Mesenchymal stem cell (in vitro differentiated cells and primary cell): ENCODE data around the gene CCNG2.

Experiments used
- DNase-seq: peaks from one replicate; pipeline ENCODE4 v3.0.0-alpha.2; 2013
- H2AFZ ChIP-seq: one replicate; pipeline ENCODE4 v1.6.1; 2013; ENCODE audit warnings: low read depth, mild to moderate bottlenecking, control low read depth, inconsistent platforms, low read length, moderate library complexity
- H2AK5ac ChIP-seq: 2 replicates; pipeline ENCODE4 v1.6.1; 2013; ENCODE audit warnings: low read length, moderate library complexity, mild to moderate bottlenecking, inconsistent platforms; ENCODE audit not compliant: severe bottlenecking
- H2BK120ac ChIP-seq: one replicate; pipeline ENCODE4 v1.6.1; 2013; ENCODE audit warnings: low read depth, mild to moderate bottlenecking, inconsistent platforms, low read length, moderate library complexity
- H2BK12ac ChIP-seq, 2 experiments: one replicate each; pipeline ENCODE4 v1.6.1; 2013; ENCODE audit warnings: inconsistent platforms in 2 of 2, low read length in 2 of 2, mild to moderate bottlenecking in 2 of 2, moderate library complexity in 2 of 2, control low read depth in 1 of 2
- H2BK15ac ChIP-seq: one replicate; pipeline ENCODE4 v1.6.1; 2013; ENCODE audit warnings: mild to moderate bottlenecking, low read depth, inconsistent platforms; ENCODE audit not compliant: poor library complexity, severe bottlenecking
- H2BK5ac ChIP-seq: 2 replicates; pipeline ENCODE4 v1.6.1; 2013; ENCODE audit warnings: low read depth, mild to moderate bottlenecking, low read length, control low read depth, inconsistent platforms; ENCODE audit not compliant: poor library complexity, severe bottlenecking
- H3K14ac ChIP-seq, 2 experiments: one replicate each; pipeline ENCODE4 v1.6.1; 2013; ENCODE audit warnings: inconsistent platforms in 2 of 2, low read length in 2 of 2, control low read depth in 1 of 2, mild to moderate bottlenecking in 1 of 2, moderate library complexity in 1 of 2
- H3K18ac ChIP-seq, 2 experiments: one replicate each; pipeline ENCODE4 v1.6.1; 2013; ENCODE audit warnings: inconsistent platforms in 2 of 2, low read length in 2 of 2, control low read depth in 1 of 2, low read depth in 1 of 2, mild to moderate bottlenecking in 1 of 2
- H3K23ac ChIP-seq, 2 experiments: one replicate each; pipeline ENCODE4 v1.6.1; 2013; ENCODE audit warnings: inconsistent platforms in 2 of 2, low read length in 2 of 2, mild to moderate bottlenecking in 2 of 2, moderate library complexity in 2 of 2, control low read depth in 1 of 2
- H3K27ac ChIP-seq: 2 replicates; pipeline ENCODE4 v1.5.1; 2013; ENCODE audit warnings: mild to moderate bottlenecking, moderate library complexity, low read length, control low read depth, inconsistent platforms; ENCODE audit not compliant: poor library complexity, severe bottlenecking
- H3K27me3 ChIP-seq, 2 experiments: 2 replicates each; pipeline versions ENCODE4 v1.6.1 to v1.7.0; 2013; ENCODE audit warnings: low read length in 2 of 2, mild to moderate bottlenecking in 2 of 2, moderate library complexity in 2 of 2, control low read depth in 1 of 2, inconsistent platforms in 1 of 2; ENCODE audit not compliant: control insufficient read depth in 1 of 2, insufficient read depth in 1 of 2
- H3K36me3 ChIP-seq, 2 experiments: 2 replicates each; pipeline versions ENCODE4 v1.6.1 to v1.7.0; 2013; ENCODE audit warnings: low read length in 2 of 2, control low read depth in 1 of 2, inconsistent platforms in 1 of 2, low read depth in 1 of 2, mild to moderate bottlenecking in 1 of 2; ENCODE audit not compliant: insufficient read depth in 2 of 2, control insufficient read depth in 1 of 2
- H3K4ac ChIP-seq, 2 experiments: one replicate each; pipeline ENCODE4 v1.6.1; 2013; ENCODE audit warnings: inconsistent platforms in 2 of 2, low read length in 2 of 2, mild to moderate bottlenecking in 2 of 2, moderate library complexity in 2 of 2, control low read depth in 1 of 2, low read depth in 1 of 2
- H3K4me1 ChIP-seq: 2 replicates; pipeline ENCODE4 v1.6.1; 2013; ENCODE audit warnings: low read depth, low read length, control low read depth; ENCODE audit not compliant: control insufficient read depth, insufficient read depth
- H3K4me2 ChIP-seq: 2 replicates; pipeline ENCODE4 v1.6.1; 2013; ENCODE audit warnings: low read length, mild to moderate bottlenecking, inconsistent platforms; ENCODE audit not compliant: poor library complexity, severe bottlenecking
- H3K4me3 ChIP-seq, 2 experiments: 2 replicates each; pipeline versions ENCODE4 v1.5.1 to v1.7.0; 2013; ENCODE audit warnings: low read length in 2 of 2, mild to moderate bottlenecking in 2 of 2, control low read depth in 1 of 2, low read depth in 1 of 2; ENCODE audit not compliant: insufficient read depth in 1 of 2
- H3K79me1 ChIP-seq: replicated peaks from 2 replicates; pipeline ENCODE4 v1.6.1; 2013; ENCODE audit warnings: mild to moderate bottlenecking, control low read depth, low read length, inconsistent platforms; ENCODE audit not compliant: poor library complexity, severe bottlenecking
- H3K9ac ChIP-seq: 2 replicates; pipeline ENCODE4 v1.7.0; 2013; ENCODE audit warnings: mild to moderate bottlenecking, low read length, moderate library complexity
- H3K9me3 ChIP-seq: 2 replicates; pipeline ENCODE4 v1.7.0; 2013; ENCODE audit warnings: mild to moderate bottlenecking, low read length; ENCODE audit not compliant: control insufficient read depth
- H4K8ac ChIP-seq: one replicate; pipeline ENCODE4 v1.6.1; 2013; ENCODE audit warnings: inconsistent platforms, mild to moderate bottlenecking, low read length, moderate library complexity
- H4K91ac ChIP-seq: one replicate; pipeline ENCODE4 v1.6.1; 2013; ENCODE audit warnings: mild to moderate bottlenecking, low read length, inconsistent platforms
- WGBS: methylation state at CpG from one replicate; pipeline ENCODE4 v1.1.7; 2013; ENCODE audit warnings: mixed read lengths; 5-methylcytosine and 5-hydroxymethylcytosine counted together

CCNG2 gene

GRCh38 chr4:77120886-77121508, 36.0 kb upstream of the CCNG2 start:
- H3K79me1 ChIP-seq = no peaks in the 10 kb centered on the region
- H3K4ac ChIP-seq = no peak overlapping the region
- no peak overlapping the region for H3K4me3 ChIP-seq
- no peaks in the 10 kb centered on the region for H3K4me1 ChIP-seq
- H3K27ac ChIP-seq = no peak overlapping the region
- no peak overlapping the region for H2BK12ac ChIP-seq
- no peak overlapping the region for H3K18ac ChIP-seq
- H2BK120ac ChIP-seq = no peak overlapping the region
- H4K91ac ChIP-seq = no peak overlapping the region
- H3K23ac ChIP-seq = no peak overlapping the region
- H3K9me3 ChIP-seq = no peaks in the 10 kb centered on the region
- no peak overlapping the region for H3K4me2 ChIP-seq
- H3K36me3 ChIP-seq = no peaks in the 10 kb centered on the region
- peaks cover 0 to 35% of the 10 kb centered on the region in 2 experiments for H3K27me3 ChIP-seq
- no peak overlapping the region for H3K9ac ChIP-seq
- no peak overlapping the region for H2BK5ac ChIP-seq
- 88% methylated on average over 7 of the region's 8 CpGs for WGBS
- H2BK15ac ChIP-seq = no peak overlapping the region
- DNase-seq = no peak
- H3K14ac ChIP-seq = no peak overlapping the region
- no peak overlapping the region for H4K8ac ChIP-seq
- H2AFZ ChIP-seq = no peak overlapping the region
- H2AK5ac ChIP-seq = no peak overlapping the region

GRCh38 chr4:77121736-77122240, 35.2 kb upstream of the CCNG2 start:
- Histone ChIP-seq H3K79me1 (no peaks in the 10 kb centered on the region), H4K8ac (no peak overlapping the region), H3K27ac (no peak overlapping the region), H3K14ac (no peak overlapping the region), H3K9me3 (no peaks in the 10 kb centered on the region), H2BK15ac (no peak overlapping the region), H2BK120ac (no peak overlapping the region), H4K91ac (no peak overlapping the region), H3K4me1 (no peaks in the 10 kb centered on the region), H3K36me3 (no peaks in the 10 kb centered on the region), H3K27me3 (peaks cover 0 to 35% of the 10 kb centered on the region in 2 experiments), H3K9ac (no peak overlapping the region), H3K4ac (no peak overlapping the region), H3K23ac (no peak overlapping the region), H2BK12ac (no peak overlapping the region), H3K18ac (no peak overlapping the region), H2BK5ac (no peak overlapping the region), H2AFZ (no peak overlapping the region), H3K4me3 (no peak overlapping the region), H3K4me2 (no peak overlapping the region), H2AK5ac (no peak overlapping the region)
- WGBS = 87% methylated on average over 5 of the region's 5 CpGs
- DNase-seq = no peak

GRCh38 chr4:77122656-77123055, 34.4 kb upstream of the CCNG2 start:
- Histone ChIP-seq H3K27ac (no peak overlapping the region), H3K9ac (no peak overlapping the region), H3K23ac (no peak overlapping the region), H2BK12ac (no peak overlapping the region), H3K4me2 (no peak overlapping the region), H3K79me1 (no peaks in the 10 kb centered on the region), H2BK5ac (no peak overlapping the region), H3K4me1 (no peaks in the 10 kb centered on the region), H4K91ac (no peak overlapping the region), H4K8ac (no peak overlapping the region), H2BK120ac (no peak overlapping the region), H2AK5ac (no peak overlapping the region), H3K18ac (no peak overlapping the region), H2BK15ac (no peak overlapping the region), H3K27me3 (peaks cover 0 to 35% of the 10 kb centered on the region in 2 experiments), H2AFZ (no peak overlapping the region), H3K9me3 (no peaks in the 10 kb centered on the region), H3K14ac (no peak overlapping the region), H3K4me3 (no peak overlapping the region), H3K4ac (no peak overlapping the region), H3K36me3 (no peaks in the 10 kb centered on the region)
- 90% methylated on average over 4 of the region's 4 CpGs for WGBS
- DNase-seq = no peak

GRCh38 chr4:77123411-77123810, 33.6 kb upstream of the CCNG2 start:
- Histone ChIP-seq H3K79me1 (no peaks in the 10 kb centered on the region), H3K4me3 (no peak overlapping the region), H3K36me3 (no peaks in the 10 kb centered on the region), H3K14ac (no peak overlapping the region), H3K4me2 (no peak overlapping the region), H3K27ac (no peak overlapping the region), H4K8ac (no peak overlapping the region), H3K9me3 (no peaks in the 10 kb centered on the region), H2BK12ac (no peak overlapping the region), H3K4ac (no peak overlapping the region), H2BK15ac (no peak overlapping the region), H3K4me1 (no peaks in the 10 kb centered on the region), H4K91ac (no peak overlapping the region), H2AFZ (no peak overlapping the region), H3K23ac (no peak overlapping the region), H3K9ac (no peak overlapping the region), H3K18ac (no peak overlapping the region), H2BK5ac (no peak overlapping the region), H3K27me3 (peaks cover 0 to 35% of the 10 kb centered on the region in 2 experiments), H2AK5ac (no peak overlapping the region), H2BK120ac (no peak overlapping the region)
- no CpG with 5 or more reads among the region's 1 CpG for WGBS
- no peak for DNase-seq
